HG02642 (cell line): Measurements from ENCODE around the gene CCL22.

Source experiments
- ATAC-seq: cut with Tn5 transposase; IDR thresholded peaks from one replicate; pipeline ENCODE4 v1.9.1; 2021; ENCODE audit warnings: mild to moderate bottlenecking; ENCODE audit not compliant: unreplicated experiment, poor library complexity

The CCL22 gene

DNA sequence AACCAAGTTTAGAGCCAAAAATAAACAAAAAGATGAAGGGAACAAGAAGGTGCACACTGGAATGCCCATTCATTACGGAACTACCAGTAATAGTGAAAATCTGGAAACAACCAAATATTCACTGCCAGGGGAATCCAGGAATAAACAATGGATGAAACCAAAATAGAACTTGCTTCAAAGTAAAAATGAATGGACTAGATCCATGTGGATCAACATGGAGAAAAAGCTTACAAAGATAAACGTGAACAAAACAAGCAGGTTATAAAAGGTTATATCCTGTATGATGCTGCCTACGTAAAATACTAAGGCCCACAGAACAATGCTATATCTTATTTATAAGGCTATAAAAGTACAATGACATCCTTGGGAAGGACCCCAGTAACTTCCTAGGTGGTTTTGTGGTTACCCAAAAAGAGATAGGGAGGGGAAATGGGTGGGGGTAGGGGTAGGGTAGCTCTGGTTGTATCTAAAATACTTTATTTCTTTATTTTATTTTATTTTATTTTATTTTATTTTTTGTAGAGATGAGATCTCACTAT lies 12.8 kb upstream of the CCL22 start:
- ATAC-seq, result no peak

- no peak for ATAC-seq
Measured at GRCh38 chr16:57347858-57348257, 10.7 kb upstream of the CCL22 start.

DNA sequence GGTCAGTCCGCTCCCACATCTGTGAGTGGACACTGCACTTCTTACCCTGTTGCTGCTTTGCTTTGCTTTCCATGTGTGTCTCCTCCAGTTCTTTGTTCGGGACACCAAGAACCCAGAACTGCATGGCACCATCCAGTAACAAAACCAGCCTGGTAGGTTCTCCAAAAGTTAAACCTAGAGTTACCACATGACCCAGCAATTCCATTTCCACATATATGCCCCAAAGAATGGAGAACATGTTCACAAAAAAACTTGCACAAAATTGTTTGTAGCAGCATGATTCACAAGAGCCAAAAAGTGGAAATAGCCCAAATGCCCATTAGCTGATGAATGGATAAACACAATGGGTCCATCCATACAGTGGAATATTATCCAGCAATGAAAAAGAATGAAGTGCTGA lies 10.3 kb upstream of the CCL22 start:
- ATAC-seq, result no peak

DNA sequence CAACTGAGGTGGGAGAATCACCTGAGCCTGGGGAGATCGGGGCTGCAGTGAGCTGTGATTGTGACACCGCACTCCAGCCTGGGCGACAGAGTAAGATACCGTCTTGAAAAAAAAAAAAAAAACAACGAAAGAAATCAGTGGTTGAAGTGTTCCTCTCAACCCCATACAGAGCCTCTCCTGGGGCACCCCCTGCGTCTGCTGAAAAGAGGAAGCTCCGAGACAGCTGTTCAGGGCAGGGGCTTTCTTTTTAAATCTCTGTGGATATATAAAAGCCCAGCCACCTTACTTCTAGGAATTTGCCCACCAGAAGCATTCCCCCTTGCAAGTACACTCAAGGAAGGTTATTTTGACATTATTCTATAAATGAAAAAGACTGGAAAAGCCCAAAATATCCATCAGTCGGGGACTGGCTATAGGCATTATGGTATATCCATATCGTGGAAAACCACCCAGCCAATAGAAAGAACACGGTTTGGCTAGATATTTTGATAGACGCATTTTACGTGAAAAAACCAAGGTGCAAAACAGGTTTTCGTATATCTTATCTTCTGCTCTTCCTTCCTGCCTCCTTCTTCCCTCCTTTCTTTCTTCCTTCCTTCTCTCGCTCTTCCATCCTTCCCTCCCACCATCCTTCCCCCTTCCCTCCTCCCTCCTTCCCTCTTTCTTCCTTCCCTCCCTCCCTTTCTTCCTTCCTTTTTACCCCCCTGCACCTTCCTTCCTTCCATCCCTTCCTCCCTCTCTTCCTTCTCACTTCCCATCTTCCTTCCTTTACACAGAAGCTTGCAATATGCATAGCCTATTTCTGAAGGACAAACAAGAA lies 9.2 kb upstream of the CCL22 start:
- ATAC-seq, result peak; percentile 90

DNA sequence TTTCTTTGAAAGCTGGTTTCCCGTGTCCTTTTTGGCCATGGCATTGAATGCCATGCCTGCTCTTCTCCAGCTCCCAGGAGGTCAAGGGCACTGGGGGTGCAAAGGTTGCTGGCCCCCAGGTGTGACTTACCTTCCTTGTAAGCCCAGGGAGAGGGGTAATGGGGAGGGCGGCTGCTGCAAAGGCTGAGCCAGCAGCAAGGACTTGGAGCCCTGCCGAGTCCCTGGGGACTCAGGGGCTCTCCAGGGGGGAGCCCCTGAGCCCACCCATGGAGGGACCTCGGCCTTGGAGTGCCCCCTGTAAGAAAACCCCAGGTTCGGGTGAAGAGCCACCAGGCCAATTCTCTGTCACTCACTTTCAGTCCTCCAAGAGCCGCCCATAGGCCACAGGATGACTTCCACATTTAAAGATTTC lies 5.9 kb upstream of the CCL22 start:
- no peak for ATAC-seq

DNA sequence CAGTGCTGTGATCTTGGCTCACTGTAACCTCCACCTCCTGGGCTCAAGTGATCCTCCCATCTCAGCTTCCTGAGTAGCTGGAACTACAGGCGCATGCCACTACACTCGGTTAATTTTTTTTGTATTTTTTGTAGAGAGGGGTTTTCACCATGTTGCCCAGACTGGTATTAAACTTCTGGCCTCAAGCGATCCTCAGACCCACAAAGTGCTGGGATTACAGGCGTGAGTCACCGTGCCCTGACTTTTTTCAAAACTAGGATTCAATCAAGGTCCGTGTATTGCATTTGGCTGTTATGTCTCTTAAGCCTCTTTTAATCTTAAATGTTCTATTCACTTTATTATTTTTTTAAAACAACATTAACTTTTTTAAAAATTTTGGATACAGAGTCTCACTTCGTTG lies 4.3 kb upstream of the CCL22 start:
- no peak for ATAC-seq

- no peak for ATAC-seq
Measured at GRCh38 chr16:57355898-57356414, 2.6 kb upstream of the CCL22 start.

GRCh38 chr16:57356547-57356946 lies 2.0 kb upstream of the CCL22 start:
- ATAC-seq, result no peak

DNA sequence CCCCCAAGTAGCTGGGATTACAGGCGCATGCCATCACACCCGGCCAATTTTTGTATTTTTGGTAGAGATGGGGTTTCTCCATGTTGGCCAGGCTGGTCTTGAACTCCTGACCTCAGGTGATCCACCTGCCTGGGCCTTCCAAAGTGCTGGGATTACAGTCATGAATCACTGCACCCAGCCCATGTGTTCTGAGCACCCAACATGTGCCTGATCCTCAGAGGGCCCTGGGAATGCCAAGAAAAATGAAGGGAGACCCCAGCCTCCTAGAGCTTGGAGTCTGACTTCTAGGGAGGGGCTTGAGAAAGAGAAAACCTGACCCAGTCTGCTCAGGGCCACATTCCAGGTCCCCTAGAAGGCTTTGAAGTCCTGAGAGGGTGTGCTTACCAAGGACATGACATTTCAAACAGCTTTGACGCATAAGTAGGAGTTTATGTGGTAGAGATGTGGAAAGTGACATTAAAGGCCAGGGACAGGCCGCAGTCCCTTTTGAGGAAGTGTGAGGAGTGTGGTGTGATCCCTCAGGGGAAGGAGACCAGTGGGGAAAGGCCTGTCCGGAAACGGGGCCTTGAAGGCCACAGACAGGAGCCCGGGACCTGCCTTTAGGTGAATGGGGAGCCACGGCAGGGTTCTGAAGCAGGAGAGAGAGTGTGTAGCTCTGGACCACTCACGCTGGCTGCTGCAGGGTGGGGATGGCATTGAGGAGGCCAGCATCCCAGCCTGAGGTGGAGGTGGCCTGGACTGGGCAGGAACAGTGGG lies 1.1 kb upstream of the CCL22 start:
- ATAC-seq, result peak; percentile 45

- peak; percentile 16 for ATAC-seq
Measured at GRCh38 chr16:57358086-57358420, 530 bp upstream of the CCL22 start.

DNA sequence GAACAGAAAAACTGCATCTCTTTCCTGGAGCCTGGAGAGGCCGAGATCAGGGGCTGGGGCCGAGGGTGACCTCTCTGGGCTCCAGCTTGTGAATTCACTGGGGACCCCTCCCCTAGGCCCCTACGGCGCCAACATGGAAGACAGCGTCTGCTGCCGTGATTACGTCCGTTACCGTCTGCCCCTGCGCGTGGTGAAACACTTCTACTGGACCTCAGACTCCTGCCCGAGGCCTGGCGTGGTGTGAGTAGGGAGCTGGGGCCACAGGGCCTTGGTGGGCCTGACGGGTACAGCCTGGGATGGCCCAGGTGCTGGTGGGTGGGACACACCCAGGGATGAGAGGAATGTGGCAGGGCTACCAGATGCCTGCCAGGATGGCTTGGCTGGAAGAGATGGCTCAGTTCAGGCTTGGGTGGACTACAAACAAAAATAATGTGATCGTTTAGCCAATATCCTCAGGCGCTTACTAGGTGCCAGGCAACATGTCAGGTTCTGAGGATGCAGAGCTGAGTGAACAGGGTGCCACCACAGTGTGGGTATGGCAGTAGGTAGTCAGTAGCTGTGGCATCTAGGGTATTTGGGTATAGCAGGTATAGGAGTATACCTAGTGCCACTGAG lies 1.8 kb downstream of the CCL22 start:
- ATAC-seq, result no peak

DNA sequence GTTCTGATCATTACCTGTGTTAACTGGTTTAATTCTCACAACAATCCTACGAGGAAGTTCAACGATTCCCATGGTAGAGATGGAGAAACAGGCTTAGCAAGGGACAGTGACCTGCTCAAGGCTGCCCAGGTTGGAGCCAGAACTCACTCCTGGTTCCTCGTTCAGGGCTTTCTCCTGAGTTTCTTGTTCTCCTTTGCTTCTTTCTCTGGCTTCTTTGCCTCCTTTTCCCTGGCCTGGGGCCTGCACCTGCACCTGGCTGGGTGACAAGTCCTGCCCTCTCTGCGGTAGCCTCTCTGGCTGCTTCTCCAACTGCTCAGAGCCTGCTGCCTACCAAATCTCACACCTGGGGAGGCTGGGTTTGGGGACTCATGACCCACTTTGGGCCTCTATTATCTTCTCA lies 2.8 kb downstream of the CCL22 start:
- no peak for ATAC-seq

GRCh38 chr16:57364143-57364542 lies 5.6 kb downstream of the CCL22 start:
- ATAC-seq, result no peak

DNA sequence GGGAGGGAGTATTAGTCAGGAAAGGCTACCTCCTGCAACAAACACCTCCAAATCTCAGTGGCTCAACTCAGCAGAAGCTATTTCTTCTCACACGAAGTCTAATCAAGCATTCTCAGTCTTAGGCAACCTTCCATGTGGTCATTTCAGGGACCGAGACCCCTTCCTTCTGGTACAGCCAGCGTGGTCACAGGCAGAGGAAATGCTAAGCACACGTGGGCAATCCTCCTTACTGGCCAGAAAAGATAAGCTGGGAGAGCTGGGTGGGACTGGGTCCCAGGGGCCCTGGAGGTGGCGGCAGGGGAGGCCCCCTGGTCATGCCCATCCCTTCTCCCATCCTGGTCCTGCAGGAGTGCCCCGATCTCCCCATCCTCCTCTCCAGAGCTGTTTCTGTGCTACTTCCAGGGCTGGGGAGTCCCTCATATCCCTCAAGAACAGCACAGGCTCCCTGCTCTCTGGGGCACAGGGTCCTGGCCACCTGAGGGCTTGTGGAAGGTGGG lies 8.0 kb downstream of the CCL22 start:
- no peak for ATAC-seq

GRCh38 chr16:57367116-57367752 lies 8.7 kb downstream of the CCL22 start:
- ATAC-seq, result no peak

GRCh38 chr16:57371494-57372371 lies 13.2 kb downstream of the CCL22 start:
- no peak for ATAC-seq

DNA sequence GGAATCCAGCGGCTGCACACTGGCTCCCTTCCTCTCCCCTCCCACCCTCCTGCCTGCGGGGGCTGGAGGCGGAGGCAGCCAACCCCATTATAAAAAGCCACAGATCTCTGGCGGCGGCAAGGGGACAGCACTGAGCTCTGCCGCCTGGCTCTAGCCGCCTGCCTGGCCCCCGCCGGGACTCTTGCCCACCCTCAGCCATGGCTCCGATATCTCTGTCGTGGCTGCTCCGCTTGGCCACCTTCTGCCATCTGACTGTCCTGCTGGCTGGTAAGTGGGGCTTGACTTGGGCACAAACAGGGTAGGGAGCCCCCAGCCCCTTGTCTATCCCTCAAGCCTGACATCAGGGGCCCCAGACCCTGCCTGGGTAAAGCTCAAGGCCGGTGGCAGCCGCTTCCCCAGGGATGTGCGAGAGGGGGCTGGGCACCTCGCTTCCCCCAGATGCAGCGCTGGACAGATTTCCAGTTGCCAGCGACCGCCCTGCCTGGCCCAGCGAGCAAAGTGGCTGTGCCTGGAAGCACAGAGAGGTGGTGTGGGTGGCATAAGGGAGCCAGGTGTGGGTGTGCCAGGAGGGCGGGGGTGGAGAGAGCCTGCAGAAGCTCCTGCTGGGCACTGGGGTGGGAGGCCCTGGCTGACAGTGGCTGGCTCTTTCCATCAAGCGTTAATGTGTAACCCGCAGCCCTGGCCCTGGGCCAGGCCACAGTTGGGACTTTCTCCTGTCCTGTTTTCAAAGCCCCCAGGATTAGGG lies 14.0 kb downstream of the CCL22 start, which contains the start of gene CX3CL1:
CX3CL1 (plus strand) TSS at position 119 of the 745 bp plus-strand sequence; CDS start at position 198, 79 bp downstream.
- ATAC-seq, result no peak

DNA sequence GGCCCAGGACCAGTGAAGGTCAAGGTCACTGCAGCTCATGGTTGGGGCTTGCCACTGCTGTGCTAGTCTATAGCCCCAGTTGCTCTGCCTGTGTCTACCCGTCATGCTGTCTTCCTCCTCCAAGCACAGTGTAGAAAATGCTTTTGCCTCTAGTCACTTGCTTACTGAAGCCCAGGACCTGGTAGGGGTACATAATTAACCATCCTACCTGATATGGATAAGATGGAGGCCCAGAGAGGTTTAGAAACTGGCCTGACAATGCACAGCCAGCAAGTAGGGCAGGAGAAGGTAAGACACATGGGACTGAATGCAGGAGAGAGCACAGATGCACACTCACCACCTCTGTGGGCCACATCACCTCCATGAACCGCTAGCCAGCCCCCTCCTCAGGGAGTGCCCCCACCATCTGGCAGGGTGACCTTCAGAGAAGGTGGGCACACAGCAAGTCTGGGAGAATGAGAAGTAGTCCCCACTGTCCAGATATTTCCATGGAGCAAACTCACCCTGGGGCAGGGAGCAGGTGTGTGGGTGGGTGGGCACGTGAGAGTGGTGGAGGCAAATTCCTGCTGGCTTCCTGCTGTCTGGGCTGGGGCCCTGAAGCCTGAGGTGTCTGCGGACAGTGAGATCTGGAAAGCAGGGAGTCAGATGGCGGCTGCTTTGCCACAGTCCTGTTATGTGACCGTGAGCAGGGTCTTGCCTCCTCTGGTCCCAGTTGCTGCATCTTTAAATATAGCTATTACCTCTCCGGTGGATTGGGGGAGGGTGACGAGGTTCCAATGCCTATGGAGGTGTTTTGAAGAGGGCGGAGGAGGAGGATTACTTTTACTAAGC lies 14.7 kb downstream of the CCL22 start:
- ATAC-seq, result no peak
